SH-SY5Y (cell line): ENCODE measurements around the gene ATP8B4.

Experiments used
- GATA2 ChIP-seq: IDR thresholded peaks from 2 replicates; pipeline ENCODE4 v1.6.1; 2011; ENCODE audit warnings: mild to moderate bottlenecking, low read depth, low read length
- GATA3 ChIP-seq: IDR thresholded peaks from 2 replicates; pipeline ENCODE4 v1.6.1; 2011; ENCODE audit warnings: low read depth, mild to moderate bottlenecking, low read length, moderate library complexity

- no peak for TF ChIP-seq GATA2
- TF ChIP-seq GATA3: no peak
Measured at GRCh38 chr15:49898575-49899283, 220.3 kb downstream of the ATP8B4 start.
